Endothelial cell of umbilical vein (primary cell): ENCODE results near the gene C16orf82. TPM values are rescaled to one million over a fixed set of nuclear protein-coding genes. Genes with fewer than 3 reads are reported as not detected.

Experiments used
- BruUV-seq: library from RNA; stranded (reverse); fragments of 400-500 nt; replicated peaks from 2 replicates; lab custom pipeline; 2021; lab: Mats Ljungman, UMichigan
- CTCF ChIA-PET: fragments of 300-600, 350-600 bp; sonication (Branson Sonifier 250); formaldehyde crosslinking; loops from one replicate; lab custom pipeline; 2021; ENCODE audit warnings: antibody characterized with exemption, inconsistent platforms; lab: Charles Lee
- POLR2A ChIA-PET: fragments of 300-600, 350-600 bp; sonication (Branson Sonifier 250); formaldehyde crosslinking; loops from one replicate; lab custom pipeline; 2021; ENCODE audit warnings: antibody characterized with exemption, inconsistent platforms; lab: Charles Lee
- DNase-seq: peaks from one replicate; pipeline ENCODE4 v3.0.0-alpha.2; 2011; ENCODE audit warnings: low read depth, low spot score
- FAIRE-seq: peaks from 2 replicates; lab custom pipeline; 2011; peaks lifted over from hg19 to GRCh38; lab: Jason Lieb, UNC
- H2AFZ ChIP-seq: 2 replicates; pipeline ENCODE4 v1.6.0; 2012; ENCODE audit warnings: low read depth, low read length, control low read depth, inconsistent platforms
- H3K27ac ChIP-seq: 2 replicates; pipeline ENCODE4 v1.5.1; 2011; ENCODE audit warnings: low read depth, mild to moderate bottlenecking, control low read depth, low read length, moderate library complexity; ENCODE audit not compliant: insufficient read depth
- H3K27me3 ChIP-seq, 2 experiments: 2 replicates each; pipeline versions ENCODE4 v1.6.0 to v1.6.1; 2011; ENCODE audit warnings: low read length in 2 of 2, mixed read lengths in 1 of 2; ENCODE audit not compliant: control insufficient read depth in 2 of 2, insufficient read depth in 2 of 2
- H3K36me3 ChIP-seq, 2 experiments: 2 replicates in 1 of 2; 3 replicates in 1 of 2; pipeline ENCODE4 v1.5.1; 2011; ENCODE audit warnings: low read length in 2 of 2, mild to moderate bottlenecking in 1 of 2, moderate library complexity in 1 of 2; ENCODE audit not compliant: control insufficient read depth in 2 of 2, insufficient read depth in 2 of 2; ENCODE audit errors: extremely low read depth in 1 of 2
- H3K4me1 ChIP-seq: 3 replicates; pipeline ENCODE4 v1.5.1; 2011; ENCODE audit warnings: mild to moderate bottlenecking, low read length; ENCODE audit not compliant: control insufficient read depth, insufficient read depth; ENCODE audit errors: extremely low read depth
- H3K4me2 ChIP-seq: 2 replicates; pipeline ENCODE4 v1.6.1; 2011; ENCODE audit warnings: low read length, control low read depth, mixed read lengths; ENCODE audit not compliant: insufficient read depth
- H3K4me3 ChIP-seq, 3 experiments: fragments of 200-600 bp in 1 of 3; sonication (generic), shearing (Covaris generic) in 1 of 3; replicated peaks in 1 of 3; 2 replicates each; pipeline ENCODE4 v1.5.1; 2011 to 2016; ENCODE audit warnings: control low read depth in 3 of 3, low read length in 3 of 3, mild to moderate bottlenecking in 2 of 3, inconsistent platforms in 1 of 3, low read depth in 1 of 3, moderate library complexity in 1 of 3; ENCODE audit not compliant: insufficient read depth in 1 of 3
- H3K79me2 ChIP-seq: 2 replicates; pipeline ENCODE4 v1.6.0; 2012; ENCODE audit warnings: low read length, inconsistent platforms; ENCODE audit not compliant: control insufficient read depth, insufficient read depth
- H3K9ac ChIP-seq: replicated peaks from 2 replicates; pipeline ENCODE3; 2011; ENCODE audit warnings: low read length, control low read depth; ENCODE audit not compliant: insufficient read depth; ENCODE audit errors: extremely low read depth
- H3K9me1 ChIP-seq: replicated peaks from 3 replicates; pipeline ENCODE4 v1.6.0; 2011; ENCODE audit warnings: mild to moderate bottlenecking, low read length; ENCODE audit not compliant: control insufficient read depth, insufficient read depth; ENCODE audit errors: extremely low read depth
- H3K9me3 ChIP-seq: replicated peaks from 2 replicates; pipeline ENCODE4 v1.5.1; 2012; ENCODE audit warnings: low read length, inconsistent platforms; ENCODE audit not compliant: control insufficient read depth, insufficient read depth
- H4K20me1 ChIP-seq: replicated peaks from 2 replicates; pipeline ENCODE3; 2011; ENCODE audit warnings: mild to moderate bottlenecking, low read length; ENCODE audit not compliant: control insufficient read depth, insufficient read depth; ENCODE audit errors: extremely low read depth
- EZH2 ChIP-seq: IDR thresholded peaks from 2 replicates; pipeline ENCODE4 v1.6.1; 2012; ENCODE audit warnings: borderline replicate concordance, low read depth, mild to moderate bottlenecking, moderate library complexity, low read length, inconsistent platforms; ENCODE audit not compliant: severe bottlenecking
- FOS ChIP-seq: IDR thresholded peaks from 2 replicates; pipeline ENCODE4 v1.6.1; 2011; ENCODE audit warnings: mild to moderate bottlenecking, low read length, moderate library complexity, borderline replicate concordance; ENCODE audit not compliant: insufficient read depth
- GATA2 ChIP-seq: IDR thresholded peaks from 2 replicates; pipeline ENCODE4 v1.7.0; 2011; ENCODE audit warnings: low read depth, mild to moderate bottlenecking, moderate library complexity, mixed read lengths, low read length; ENCODE audit not compliant: insufficient read length, insufficient read depth
- JUN ChIP-seq: IDR thresholded peaks from 2 replicates; pipeline ENCODE4 v1.6.1; 2011; ENCODE audit warnings: borderline replicate concordance, low read depth; ENCODE audit not compliant: insufficient read length, insufficient read depth
- MYC ChIP-seq: IDR thresholded peaks from one replicate; pipeline ENCODE4 v1.6.1; 2011; ENCODE audit warnings: mild to moderate bottlenecking, low read depth, low read length
- POLR2A ChIP-seq: IDR thresholded peaks from 2 replicates; pipeline ENCODE4 v1.6.1; 2012; ENCODE audit warnings: low read depth, mild to moderate bottlenecking, control low read depth, low read length
- POLR2AphosphoS5 ChIP-seq: IDR thresholded peaks from 2 replicates; pipeline ENCODE4 v1.6.1; 2012; ENCODE audit warnings: low read depth, mild to moderate bottlenecking, control low read depth, low read length, moderate library complexity; ENCODE audit not compliant: insufficient read depth
- dilution Hi-C: fragments of 300-500 bp; cut with MboI; formaldehyde crosslinking; loops from one replicate; pipeline ENCODE4 v1.15.0; 2019; ENCODE audit warnings: low sequenced_read_pairs; ENCODE audit not compliant: extremely low pct_ligation_motif_present
- intact Hi-C: fragments of 100-400 bp; cut with micrococcal nuclease; formaldehyde crosslinking; loops from one replicate; pipeline ENCODE4 v1.10.0; 2022
- polyA plus RNA-seq, 4 experiments: library from polyadenylated mRNA; depleted of rRNA in 3 of 4; stranded (reverse) in 3 of 4; unstranded in 1 of 4; fragments of >200 nt; gene quantifications; 2 replicates each; pipeline versions ENCODE4 v1.2.1 to v1.2.3, GENCODE V29; 2011 to 2012; ENCODE audit warnings: missing spikeins in 1 of 4
- total RNA-seq: library from RNA; stranded (reverse); gene quantifications from 2 replicates; pipeline ENCODE4 v1.2.3, GENCODE V29; 2021
- TF ChIP-seq, protein P1 (sequence below): IDR thresholded peaks from 2 replicates; pipeline ENCODE4 v1.6.1; 2011; ENCODE audit not compliant: insufficient read depth, insufficient read length
- TF ChIP-seq, protein P2 (sequence below), 2 donors: IDR thresholded peaks; 1 replicate in 1 of 2; 2 replicates in 1 of 2; pipeline ENCODE4 v1.5.1; 2011; ENCODE audit warnings: low read length in 2 of 2, mild to moderate bottlenecking in 2 of 2, moderate library complexity in 2 of 2, control low read depth in 1 of 2, inconsistent platforms in 1 of 2, low read depth in 1 of 2; ENCODE audit not compliant: insufficient read depth in 1 of 2; ENCODE audit errors: extremely low read depth in 1 of 2

C16orf82 gene
- total and polyA plus RNA-seq, 2 donors (not counting 3 experiments of a cell fraction or from before 2014, with no cell fraction given): not detected

DNA sequence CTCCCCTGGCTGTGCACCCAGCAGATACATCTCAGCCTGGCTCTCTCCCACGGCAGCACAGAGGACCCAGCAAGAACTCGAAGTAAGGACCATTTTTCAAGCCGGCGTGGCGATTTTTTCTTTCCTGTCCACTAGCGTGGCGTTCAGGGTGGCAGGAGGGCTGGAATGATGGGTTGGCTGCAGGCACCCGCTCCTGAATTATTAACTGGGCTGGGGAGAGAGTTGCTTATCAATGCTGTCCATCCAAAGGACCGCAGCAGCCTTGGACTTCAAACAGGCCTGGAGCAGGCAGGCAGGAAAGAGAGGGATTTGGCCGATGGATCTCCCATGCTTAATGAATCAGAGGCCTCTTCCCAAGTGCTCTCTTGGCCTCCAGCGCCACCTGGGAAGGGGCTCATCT is 7.0 kb downstream of the C16orf82 start:
- H3K79me2 ChIP-seq: no peaks in the 10 kb centered on the region
- BruUV-seq: no TSS peak
- no peak overlapping the region for H3K27ac ChIP-seq
- H3K27me3 ChIP-seq: no peaks in the 10 kb centered on the region
- no peak overlapping the region for H2AFZ ChIP-seq
- ChIA-PET CTCF (no interaction called here), POLR2A (no interaction called here)
- no peak overlapping the region for H3K9ac ChIP-seq
- no peaks in the 10 kb centered on the region for H4K20me1 ChIP-seq
- no peaks in the 10 kb centered on the region for H3K4me1 ChIP-seq
- H3K4me3 ChIP-seq: no peak overlapping the region
- no peak for TF ChIP-seq POLR2A
- TF ChIP-seq JUN: no peak
- no peak for TF ChIP-seq FOS
- TF ChIP-seq, protein P1, sequence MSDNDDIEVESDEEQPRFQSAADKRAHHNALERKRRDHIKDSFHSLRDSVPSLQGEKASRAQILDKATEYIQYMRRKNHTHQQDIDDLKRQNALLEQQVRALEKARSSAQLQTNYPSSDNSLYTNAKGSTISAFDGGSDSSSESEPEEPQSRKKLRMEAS: no peak
- no peak for TF ChIP-seq EZH2
- TF ChIP-seq, protein P2, sequence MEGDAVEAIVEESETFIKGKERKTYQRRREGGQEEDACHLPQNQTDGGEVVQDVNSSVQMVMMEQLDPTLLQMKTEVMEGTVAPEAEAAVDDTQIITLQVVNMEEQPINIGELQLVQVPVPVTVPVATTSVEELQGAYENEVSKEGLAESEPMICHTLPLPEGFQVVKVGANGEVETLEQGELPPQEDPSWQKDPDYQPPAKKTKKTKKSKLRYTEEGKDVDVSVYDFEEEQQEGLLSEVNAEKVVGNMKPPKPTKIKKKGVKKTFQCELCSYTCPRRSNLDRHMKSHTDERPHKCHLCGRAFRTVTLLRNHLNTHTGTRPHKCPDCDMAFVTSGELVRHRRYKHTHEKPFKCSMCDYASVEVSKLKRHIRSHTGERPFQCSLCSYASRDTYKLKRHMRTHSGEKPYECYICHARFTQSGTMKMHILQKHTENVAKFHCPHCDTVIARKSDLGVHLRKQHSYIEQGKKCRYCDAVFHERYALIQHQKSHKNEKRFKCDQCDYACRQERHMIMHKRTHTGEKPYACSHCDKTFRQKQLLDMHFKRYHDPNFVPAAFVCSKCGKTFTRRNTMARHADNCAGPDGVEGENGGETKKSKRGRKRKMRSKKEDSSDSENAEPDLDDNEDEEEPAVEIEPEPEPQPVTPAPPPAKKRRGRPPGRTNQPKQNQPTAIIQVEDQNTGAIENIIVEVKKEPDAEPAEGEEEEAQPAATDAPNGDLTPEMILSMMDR (IDR thresholded peaks at IDR 0.05; ENCODE audit: extremely low read depth in 1 of 2, insufficient read depth in 1 of 2, low read depth in 1 of 2, low read length in 2 of 2): no peak
- TF ChIP-seq POLR2AphosphoS5: no peak
- no peak for TF ChIP-seq MYC
- no peak for TF ChIP-seq GATA2
- no peaks in the 10 kb centered on the region for H3K9me3 ChIP-seq
- intact Hi-C loops (no loop called here), dilution Hi-C loops (no loop called here)
- H3K9me1 ChIP-seq: no peaks in the 10 kb centered on the region
- H3K36me3 ChIP-seq: no peaks in the 10 kb centered on the region
- no peak for DNase-seq
- FAIRE-seq: no peak
- no peak overlapping the region for H3K4me2 ChIP-seq
